Measurements from ENCODE around the gene FLRT1. TPM values are rescaled to one million over a fixed set of nuclear protein-coding genes. Genes with fewer than 3 reads are reported as not detected.

FLRT1 gene
- total RNA-seq, 4 donors from 2014 or later = 0.54 to 4.0 (median 3.8) TPM

- H3K27me3 ChIP-seq = no peaks in the 10 kb centered on the region
- no peaks in the 10 kb centered on the region for H3K9me3 ChIP-seq
- 84 to 89% methylated on average over 23 to 25 of the region's 28 CpGs for WGBS, 2 donors
- H3K4me3 ChIP-seq (replicated peaks in 1 of 3) = no peak overlapping the region
- no peak for DNase-seq
- no peaks in the 10 kb centered on the region for H3K36me3 ChIP-seq
- intact Hi-C loops (cut with DNase I) = loop anchor here (10.0 kb wide), 1 partner anchor 79 kb away; no protein-coding TSS in a partner anchor
- H3K4me1 ChIP-seq = peaks cover 6 to 24% of the 10 kb centered on the region in 2 donors
- no peak overlapping the region for H3K27ac ChIP-seq
- TF ChIP-seq CTCF (IDR thresholded peaks at IDR 0.05) = no peak
- TF ChIP-seq POLR2A (IDR thresholded peaks at IDR 0.05) = no peak
Measured at GRCh38 chr11:64083398-64084080, 47.8 kb downstream of the FLRT1 start.

- H3K4me3 ChIP-seq (replicated peaks in 1 of 3) = no peak overlapping the region
- peaks cover 14 to 32% of the 10 kb centered on the region in 2 donors for H3K4me1 ChIP-seq
- H3K9me3 ChIP-seq = no peaks in the 10 kb centered on the region
- no peak for DNase-seq
- no peaks in the 10 kb centered on the region for H3K27me3 ChIP-seq
- TF ChIP-seq POLR2A (IDR thresholded peaks at IDR 0.05) = no peak
- TF ChIP-seq CTCF (IDR thresholded peaks at IDR 0.05) = no peak
- intact Hi-C loops (cut with DNase I) = loop anchor here (10.0 kb wide), 1 partner anchor 80 kb away; no protein-coding TSS in a partner anchor
- H3K27ac ChIP-seq = no peak overlapping the region
- WGBS, 2 donors = 88% methylated on average over 21 to 22 of the region's 26 CpGs
- H3K36me3 ChIP-seq = no peaks in the 10 kb centered on the region
Measured at GRCh38 chr11:64084146-64084950, 48.6 kb downstream of the FLRT1 start.

- Histone ChIP-seq H3K27ac (no peak overlapping the region), H3K9me3 (no peaks in the 10 kb centered on the region), H3K4me3 (replicated peaks in 1 of 3) (no peak overlapping the region), H3K27me3 (no peaks in the 10 kb centered on the region), H3K36me3 (no peaks in the 10 kb centered on the region), H3K4me1 (peaks cover 21 to 40% of the 10 kb centered on the region in 2 donors)
- 85 to 94% methylated on average over 20 to 26 of the region's 27 CpGs for WGBS, 2 donors
- no peak for TF ChIP-seq POLR2A (IDR thresholded peaks at IDR 0.05)
- TF ChIP-seq CTCF (IDR thresholded peaks at IDR 0.05) = no peak
- DNase-seq = no peak
- intact Hi-C loops (cut with DNase I) = loop anchor here (5.0 to 10.0 kb wide), 2 partner anchors 62 to 80 kb away; no protein-coding TSS in a partner anchor
Measured at GRCh38 chr11:64084951-64085710, 49.4 kb downstream of the FLRT1 start.

Other genes starting within 250 kb of the FLRT1 start
- gene SPINDOC, start 222.5 kb upstream of the FLRT1 start, total RNA-seq = 10 to 100 TPM in 2 of 4 donors, 1 to 10 TPM in 2; 7.4 to 12.6 (median 10.3) TPM
- 10 to 100 TPM; 28.2 to 57.7 (median 48.6) TPM for gene MARK2, start 196.8 kb upstream of the FLRT1 start, total RNA-seq
- gene RCOR2, start 118.8 kb upstream of the FLRT1 start, total RNA-seq = under 1 TPM in 1 of 4 donors, not detected in 3; 0.24 TPM
- 10 to 100 TPM; 27.6 to 46.4 (median 34.5) TPM for gene NAA40, start 96.9 kb upstream of the FLRT1 start, total RNA-seq
- gene COX8A, start 61.3 kb upstream of the FLRT1 start, total RNA-seq = 100 to 1,000 TPM; 210 to 787 (median 471) TPM
- gene OTUB1, start 49.5 kb upstream of the FLRT1 start, total RNA-seq = 100 to 1,000 TPM in 1 of 4 donors, 10 to 100 TPM in 3; 62.3 to 130 (median 76.1) TPM
- 10 to 100 TPM; 62.5 to 89.5 (median 70.0) TPM for gene MACROD1, start 130.2 kb downstream of the FLRT1 start, total RNA-seq
- gene STIP1, start 150.2 kb downstream of the FLRT1 start, total RNA-seq = 100 to 1,000 TPM in 2 of 4 donors, 10 to 100 TPM in 2; 80.8 to 116 (median 106) TPM
- 10 to 100 TPM in 2 of 4 donors, 1 to 10 TPM in 2; 7.6 to 13.9 (median 10.8) TPM for gene FERMT3, start 170.8 kb downstream of the FLRT1 start, total RNA-seq
- 10 to 100 TPM; 50.5 to 90.8 (median 65.9) TPM for gene TRPT1, start 190.3 kb downstream of the FLRT1 start, total RNA-seq
- 100 to 1,000 TPM in 2 of 4 donors, 10 to 100 TPM in 2; 65.6 to 109 (median 94.4) TPM for gene NUDT22, start 190.3 kb downstream of the FLRT1 start, total RNA-seq
- 10 to 100 TPM; 10.9 to 48.6 (median 21.9) TPM for gene DNAJC4, start 194.6 kb downstream of the FLRT1 start, total RNA-seq
- 100 to 1,000 TPM in 1 of 4 donors, 10 to 100 TPM in 3; 52.9 to 101 (median 75.7) TPM for gene VEGFB, start 198.7 kb downstream of the FLRT1 start, total RNA-seq
- 100 to 1,000 TPM; 107 to 271 (median 196) TPM for gene FKBP2, start 205.2 kb downstream of the FLRT1 start, total RNA-seq
- gene PPP1R14B, start 211.0 kb downstream of the FLRT1 start, total RNA-seq = 100 to 1,000 TPM in 1 of 4 donors, 10 to 100 TPM in 3; 34.2 to 103 (median 83.8) TPM
- gene PLCB3, start 215.6 kb downstream of the FLRT1 start, total RNA-seq = 10 to 100 TPM; 18.8 to 39.2 (median 23.5) TPM
- gene BAD, start 248.7 kb downstream of the FLRT1 start, total RNA-seq = 100 to 1,000 TPM in 3 of 4 donors, 10 to 100 TPM in 1; 79.0 to 239 (median 148) TPM
- gene GPR137, start 249.9 kb downstream of the FLRT1 start, total RNA-seq = 10 to 100 TPM; 14.9 to 46.9 (median 33.8) TPM

All from thyroid gland (tissue), 4 donors.